ENCODE measurements around the gene EMCN.

GRCh38 chr4:100483796-100484195 is 34.0 kb downstream of the EMCN start:
- TF ChIP-seq, protein P1, sequence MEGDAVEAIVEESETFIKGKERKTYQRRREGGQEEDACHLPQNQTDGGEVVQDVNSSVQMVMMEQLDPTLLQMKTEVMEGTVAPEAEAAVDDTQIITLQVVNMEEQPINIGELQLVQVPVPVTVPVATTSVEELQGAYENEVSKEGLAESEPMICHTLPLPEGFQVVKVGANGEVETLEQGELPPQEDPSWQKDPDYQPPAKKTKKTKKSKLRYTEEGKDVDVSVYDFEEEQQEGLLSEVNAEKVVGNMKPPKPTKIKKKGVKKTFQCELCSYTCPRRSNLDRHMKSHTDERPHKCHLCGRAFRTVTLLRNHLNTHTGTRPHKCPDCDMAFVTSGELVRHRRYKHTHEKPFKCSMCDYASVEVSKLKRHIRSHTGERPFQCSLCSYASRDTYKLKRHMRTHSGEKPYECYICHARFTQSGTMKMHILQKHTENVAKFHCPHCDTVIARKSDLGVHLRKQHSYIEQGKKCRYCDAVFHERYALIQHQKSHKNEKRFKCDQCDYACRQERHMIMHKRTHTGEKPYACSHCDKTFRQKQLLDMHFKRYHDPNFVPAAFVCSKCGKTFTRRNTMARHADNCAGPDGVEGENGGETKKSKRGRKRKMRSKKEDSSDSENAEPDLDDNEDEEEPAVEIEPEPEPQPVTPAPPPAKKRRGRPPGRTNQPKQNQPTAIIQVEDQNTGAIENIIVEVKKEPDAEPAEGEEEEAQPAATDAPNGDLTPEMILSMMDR (IDR thresholded peaks at IDR 0.05) = no peak
- no peak for TF ChIP-seq POLR2A (IDR thresholded peaks at IDR 0.05)

Data from body of pancreas (tissue), 4 donors.